Activated CD4-positive, alpha-beta T cell treated with anti-CD3 and anti-CD28 coated beads, Interleukin-2, amount 10 ng/mL, durations not matched to agents 7 days and 5 days (primary cell): ENCODE results near the gene ARHGEF11. TPM values are rescaled to one million over a fixed set of nuclear protein-coding genes. Genes with fewer than 3 reads are reported as not detected.

Experiments used
- CTCF ChIA-PET: fragments of 350-600 bp; sonication (Branson Sonifier 250); formaldehyde crosslinking; loops from one replicate; lab custom pipeline; 2021; ENCODE audit warnings: antibody characterized with exemption; lab: Charles Lee
- POLR2A ChIA-PET: fragments of 350-600 bp; sonication (Branson Sonifier 250); formaldehyde crosslinking; loops from one replicate; lab custom pipeline; 2021; ENCODE audit warnings: antibody characterized with exemption; lab: Charles Lee
- DNase-seq: peaks from one replicate; pipeline ENCODE4 v3.0.0-alpha.2; 2020
- H3K27ac Mint-ChIP-seq: one replicate; pipeline ENCODE4 v1.8.0; 2021; ENCODE audit warnings: mild to moderate bottlenecking, moderate library complexity, mixed read lengths
- H3K27me3 Mint-ChIP-seq: one replicate; pipeline ENCODE4 v1.8.0; 2021; ENCODE audit warnings: mixed read lengths
- H3K36me3 Mint-ChIP-seq: one replicate; pipeline ENCODE4 v1.8.0; 2021; ENCODE audit warnings: low read depth, mixed read lengths
- H3K4me1 Mint-ChIP-seq: one replicate; pipeline ENCODE4 v1.8.0; 2021; ENCODE audit warnings: mixed read lengths
- H3K4me3 Mint-ChIP-seq: one replicate; pipeline ENCODE4 v1.8.0; 2021; ENCODE audit warnings: mild to moderate bottlenecking, moderate library complexity, mixed read lengths
- H3K9me3 Mint-ChIP-seq: one replicate; pipeline ENCODE4 v1.8.0; 2021; ENCODE audit warnings: mixed read lengths
- total RNA-seq, 2 experiments: library from RNA; stranded (reverse); gene quantifications; one replicate each; pipeline ENCODE4 v1.2.3, GENCODE V29; 2021

ARHGEF11 gene
- total RNA-seq, 2 experiments from 2014 or later: 33.9 to 38.5 TPM

GRCh38 chr1:156909671-156910070 lies 135.9 kb downstream of the ARHGEF11 start:
- Mint-ChIP-seq H3K9me3 (no peaks in the 10 kb centered on the region), H3K4me3 (no peak overlapping the region), H3K36me3 (no peaks in the 10 kb centered on the region), H3K27me3 (peaks cover 4% of the 10 kb centered on the region), H3K27ac (no peak overlapping the region), H3K4me1 (peaks cover 1% of the 10 kb centered on the region)
- DNase-seq: no peak
- POLR2A ChIA-PET: no interaction called here
- CTCF ChIA-PET: interaction anchor here (0.9 to 2.9 kb wide), 3 partner anchors 10 to 71 kb away, joined by 3 to 10 read pairs (median 3); partner anchors contain the start of gene LRRC71

- peaks cover 4% of the 10 kb centered on the region for H3K27me3 Mint-ChIP-seq
- no peak overlapping the region for H3K4me3 Mint-ChIP-seq
- H3K27ac Mint-ChIP-seq: no peak overlapping the region
- H3K9me3 Mint-ChIP-seq: no peaks in the 10 kb centered on the region
- no peaks in the 10 kb centered on the region for H3K36me3 Mint-ChIP-seq
- no peak for DNase-seq
- ChIA-PET POLR2A (no interaction called here), CTCF (interaction anchor here (0.9 to 2.9 kb wide), 3 partner anchors 11 to 70 kb away, joined by 3 to 10 read pairs (median 3); partner anchors contain the start of gene LRRC71)
- peaks cover 1% of the 10 kb centered on the region for H3K4me1 Mint-ChIP-seq
Observed at GRCh38 chr1:156908955-156909354, 136.6 kb downstream of the ARHGEF11 start.

- H3K4me1 Mint-ChIP-seq: peaks cover 1% of the 10 kb centered on the region
- DNase-seq: no peak
- ChIA-PET POLR2A (no interaction called here), CTCF (no interaction called here)
- H3K27me3 Mint-ChIP-seq: peaks cover 4% of the 10 kb centered on the region
- H3K9me3 Mint-ChIP-seq: no peaks in the 10 kb centered on the region
- H3K27ac Mint-ChIP-seq: no peak overlapping the region
- no peak overlapping the region for H3K4me3 Mint-ChIP-seq
- H3K36me3 Mint-ChIP-seq: no peaks in the 10 kb centered on the region
Observed at GRCh38 chr1:156908541-156908940, 137.0 kb downstream of the ARHGEF11 start.

GRCh38 chr1:156906206-156906906 lies 139.2 kb downstream of the ARHGEF11 start:
- Mint-ChIP-seq H3K4me3 (no peak overlapping the region), H3K36me3 (no peaks in the 10 kb centered on the region), H3K4me1 (peaks cover 1% of the 10 kb centered on the region), H3K27ac (no peak overlapping the region), H3K27me3 (peaks cover 6% of the 10 kb centered on the region), H3K9me3 (no peaks in the 10 kb centered on the region)
- POLR2A ChIA-PET: no interaction called here
- CTCF ChIA-PET: no interaction called here
- no peak for DNase-seq

- ChIA-PET POLR2A (no interaction called here), CTCF (no interaction called here)
- Mint-ChIP-seq H3K27ac (no peak overlapping the region), H3K27me3 (peaks cover 4% of the 10 kb centered on the region), H3K9me3 (no peaks in the 10 kb centered on the region), H3K4me1 (peaks cover 1% of the 10 kb centered on the region), H3K4me3 (no peak overlapping the region), H3K36me3 (no peaks in the 10 kb centered on the region)
- no peak for DNase-seq
Observed at GRCh38 chr1:156905651-156906050, 139.9 kb downstream of the ARHGEF11 start.

- CTCF ChIA-PET: no interaction called here
- H3K27ac Mint-ChIP-seq: no peak overlapping the region
- H3K27me3 Mint-ChIP-seq: peaks cover 4% of the 10 kb centered on the region
- H3K36me3 Mint-ChIP-seq: no peaks in the 10 kb centered on the region
- no peak overlapping the region for H3K4me3 Mint-ChIP-seq
- POLR2A ChIA-PET: no interaction called here
- H3K4me1 Mint-ChIP-seq: no peaks in the 10 kb centered on the region
- no peak for DNase-seq
- H3K9me3 Mint-ChIP-seq: no peaks in the 10 kb centered on the region
Observed at GRCh38 chr1:156905176-156905575, 140.4 kb downstream of the ARHGEF11 start.

- POLR2A ChIA-PET: no interaction called here
- DNase-seq: no peak
- H3K4me1 Mint-ChIP-seq: no peaks in the 10 kb centered on the region
Observed at GRCh38 chr1:156904187-156904959, 141.2 kb downstream of the ARHGEF11 start.

GRCh38 chr1:156903328-156904091 lies 142.0 kb downstream of the ARHGEF11 start:
- CTCF ChIA-PET: interaction anchor here (1.0 kb wide), 1 partner anchor 17 kb away, joined by 3 read pairs; the partner anchor contains the start of gene LRRC71
- Mint-ChIP-seq H3K4me1 (peaks cover 3% of the 10 kb centered on the region), H3K9me3 (no peaks in the 10 kb centered on the region), H3K27ac (no peak overlapping the region), H3K36me3 (no peaks in the 10 kb centered on the region), H3K27me3 (peaks cover 9% of the 10 kb centered on the region), H3K4me3 (no peak overlapping the region)
- no peak for DNase-seq
- POLR2A ChIA-PET: no interaction called here

More at GRCh38 chr1:156904187-156904959, 141.2 kb downstream of the ARHGEF11 start:
- Mint-ChIP-seq H3K9me3 (no peaks in the 10 kb centered on the region), H3K27me3 (peaks cover 4% of the 10 kb centered on the region), H3K36me3 (no peaks in the 10 kb centered on the region), H3K27ac (no peak overlapping the region), H3K4me3 (no peak overlapping the region)
- CTCF ChIA-PET: interaction anchor here (1.0 kb wide), 1 partner anchor 16 kb away, joined by 3 read pairs; the partner anchor contains the start of gene LRRC71

GRCh38 chr1:156901966-156902915 lies 143.3 kb downstream of the ARHGEF11 start:
- DNase-seq: no peak
- Mint-ChIP-seq H3K36me3 (no peaks in the 10 kb centered on the region), H3K27me3 (peaks cover 11% of the 10 kb centered on the region), H3K4me3 (no peak overlapping the region), H3K4me1 (peaks cover 13% of the 10 kb centered on the region), H3K27ac (no peak overlapping the region), H3K9me3 (no peaks in the 10 kb centered on the region)
- POLR2A ChIA-PET: no interaction called here
- CTCF ChIA-PET: interaction anchor here (1.3 to 2.6 kb wide), 2 partner anchors 9 to 15 kb away, joined by 6 to 7 read pairs; no protein-coding TSS in a partner anchor

GRCh38 chr1:156901590-156901900 lies 144.0 kb downstream of the ARHGEF11 start:
- Mint-ChIP-seq H3K4me3 (no peak overlapping the region), H3K27me3 (peaks cover 11% of the 10 kb centered on the region), H3K4me1 (peaks cover 13% of the 10 kb centered on the region), H3K27ac (no peak overlapping the region), H3K36me3 (no peaks in the 10 kb centered on the region), H3K9me3 (no peaks in the 10 kb centered on the region)
- no peak for DNase-seq
- ChIA-PET POLR2A (no interaction called here), CTCF (interaction anchor here (1.3 to 2.6 kb wide), 2 partner anchors 10 to 16 kb away, joined by 6 to 7 read pairs; no protein-coding TSS in a partner anchor)

- POLR2A ChIA-PET: no interaction called here
- no peaks in the 10 kb centered on the region for H3K9me3 Mint-ChIP-seq
- H3K4me1 Mint-ChIP-seq: peaks cover 13% of the 10 kb centered on the region
- DNase-seq: no peak
- peaks cover 11% of the 10 kb centered on the region for H3K27me3 Mint-ChIP-seq
- H3K4me3 Mint-ChIP-seq: no peak overlapping the region
- H3K27ac Mint-ChIP-seq: no peak overlapping the region
- H3K36me3 Mint-ChIP-seq: no peaks in the 10 kb centered on the region
- CTCF ChIA-PET: interaction anchor here (1.3 to 2.6 kb wide), 2 partner anchors 10 to 16 kb away, joined by 6 to 7 read pairs; no protein-coding TSS in a partner anchor
Observed at GRCh38 chr1:156900896-156901589, 144.5 kb downstream of the ARHGEF11 start.
